ENCODE data around the gene ADAMTS5.

Gene ADAMTS5

DNA sequence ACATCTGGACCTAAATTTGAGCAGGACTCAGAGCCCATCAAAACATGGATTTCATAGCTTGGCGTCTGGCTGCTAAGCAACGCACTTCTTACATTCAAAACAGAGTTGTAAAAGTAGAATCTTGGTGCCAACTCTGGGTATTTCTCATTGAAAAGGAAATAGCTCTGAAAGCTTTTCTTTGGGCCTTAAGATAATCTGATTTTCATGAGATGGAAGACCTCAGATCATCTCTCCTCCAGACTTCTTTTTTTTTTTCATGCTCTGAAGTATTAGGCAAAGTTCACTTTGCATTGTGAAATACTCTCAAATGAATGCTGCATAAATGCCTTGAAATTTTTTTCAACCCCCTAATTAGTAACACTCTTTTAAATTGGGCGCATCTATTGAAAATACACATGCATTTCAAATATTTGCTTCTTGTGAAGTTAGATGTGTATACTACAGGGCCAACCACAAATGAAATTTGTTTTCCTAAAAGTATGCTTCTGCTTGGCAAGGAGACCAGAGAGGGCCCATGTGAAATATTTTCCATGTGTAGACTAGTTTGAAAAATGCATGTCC lies 4.2 kb downstream of the ADAMTS5 start:
- in situ Hi-C loops (cut with MboI; ENCODE audit: low pct_unique_long_range_greater_than_20kb, low sequenced_read_pairs, unreplicated experiment): no loop called here
- TF ChIP-seq, protein P1, sequence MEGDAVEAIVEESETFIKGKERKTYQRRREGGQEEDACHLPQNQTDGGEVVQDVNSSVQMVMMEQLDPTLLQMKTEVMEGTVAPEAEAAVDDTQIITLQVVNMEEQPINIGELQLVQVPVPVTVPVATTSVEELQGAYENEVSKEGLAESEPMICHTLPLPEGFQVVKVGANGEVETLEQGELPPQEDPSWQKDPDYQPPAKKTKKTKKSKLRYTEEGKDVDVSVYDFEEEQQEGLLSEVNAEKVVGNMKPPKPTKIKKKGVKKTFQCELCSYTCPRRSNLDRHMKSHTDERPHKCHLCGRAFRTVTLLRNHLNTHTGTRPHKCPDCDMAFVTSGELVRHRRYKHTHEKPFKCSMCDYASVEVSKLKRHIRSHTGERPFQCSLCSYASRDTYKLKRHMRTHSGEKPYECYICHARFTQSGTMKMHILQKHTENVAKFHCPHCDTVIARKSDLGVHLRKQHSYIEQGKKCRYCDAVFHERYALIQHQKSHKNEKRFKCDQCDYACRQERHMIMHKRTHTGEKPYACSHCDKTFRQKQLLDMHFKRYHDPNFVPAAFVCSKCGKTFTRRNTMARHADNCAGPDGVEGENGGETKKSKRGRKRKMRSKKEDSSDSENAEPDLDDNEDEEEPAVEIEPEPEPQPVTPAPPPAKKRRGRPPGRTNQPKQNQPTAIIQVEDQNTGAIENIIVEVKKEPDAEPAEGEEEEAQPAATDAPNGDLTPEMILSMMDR (IDR thresholded peaks at IDR 0.05; ENCODE audit: extremely low read depth, insufficient read depth, missing control alignments): no peak
- no peak for DNase-seq (ENCODE audit: low spot score)

DNA sequence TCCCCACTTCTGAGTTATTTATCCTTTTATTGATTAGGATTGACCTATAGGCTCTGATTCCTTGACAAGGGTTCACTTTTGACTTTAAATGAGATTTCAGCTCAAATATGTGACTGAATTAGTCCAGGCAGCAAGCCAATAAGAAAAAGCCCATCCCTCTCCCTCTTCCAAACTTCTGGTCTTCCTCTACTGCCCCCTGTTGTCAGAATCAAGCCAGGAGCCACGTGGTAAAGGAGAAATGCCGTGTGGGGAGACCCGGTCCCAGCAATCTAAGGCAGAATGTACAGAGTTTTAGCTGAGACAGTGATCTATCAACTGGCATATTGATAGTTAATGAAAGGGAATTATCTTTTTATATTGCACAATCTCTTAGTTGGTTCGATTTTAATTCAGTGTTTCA lies 5.2 kb downstream of the ADAMTS5 start:
- TF ChIP-seq, protein P1 (IDR thresholded peaks at IDR 0.05; ENCODE audit: extremely low read depth, insufficient read depth, missing control alignments): no peak
- in situ Hi-C loops (cut with MboI; ENCODE audit: low pct_unique_long_range_greater_than_20kb, low sequenced_read_pairs, unreplicated experiment): no loop called here
- no peak for DNase-seq (ENCODE audit: low spot score)

DNA sequence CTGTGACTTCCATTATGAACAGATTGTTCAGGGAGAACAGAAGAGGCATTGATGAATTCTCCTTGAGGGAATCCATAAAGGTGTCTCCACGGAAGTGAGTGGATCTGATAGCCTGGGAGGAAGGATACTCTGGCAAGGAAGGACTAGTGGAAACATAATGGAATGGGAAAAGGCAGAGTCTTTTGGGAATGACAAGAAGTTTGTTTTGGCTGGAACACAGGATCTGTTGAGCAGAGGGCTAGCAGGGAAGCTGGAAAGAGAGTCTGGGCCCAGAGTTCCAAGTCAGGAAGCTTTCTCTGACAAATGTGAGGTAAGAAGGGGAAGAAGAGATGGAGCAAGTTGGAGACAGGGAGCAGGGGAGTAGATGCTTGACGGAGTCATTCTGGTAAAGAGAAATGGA lies 8.1 kb downstream of the ADAMTS5 start:
- TF ChIP-seq, protein P1 (IDR thresholded peaks at IDR 0.05; ENCODE audit: extremely low read depth, insufficient read depth, missing control alignments): no peak
- in situ Hi-C loops (cut with MboI; ENCODE audit: low pct_unique_long_range_greater_than_20kb, low sequenced_read_pairs, unreplicated experiment): no loop called here
- no peak for DNase-seq (ENCODE audit: low spot score)

DNA sequence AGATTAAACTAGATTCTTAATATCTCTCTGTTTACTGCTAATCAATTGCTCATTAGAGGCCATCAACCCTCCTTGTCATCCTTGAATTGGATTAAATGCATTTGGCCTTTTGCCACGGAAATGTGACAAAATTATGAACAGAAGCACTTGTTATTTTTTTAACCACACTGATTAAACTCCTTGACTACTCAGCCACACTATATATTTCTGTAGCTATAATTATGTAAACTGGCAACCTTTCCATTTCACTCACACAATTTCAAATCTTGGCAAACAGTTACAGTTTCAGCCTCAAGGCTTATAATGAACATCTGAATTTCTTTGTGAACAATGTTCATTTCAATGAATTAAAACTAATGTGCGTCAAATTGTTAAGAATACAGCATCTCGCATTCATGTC lies 10.1 kb downstream of the ADAMTS5 start:
- TF ChIP-seq, protein P1 (IDR thresholded peaks at IDR 0.05; ENCODE audit: extremely low read depth, insufficient read depth, missing control alignments): no peak
- DNase-seq (ENCODE audit: low spot score): no peak
- in situ Hi-C loops (cut with MboI; ENCODE audit: low pct_unique_long_range_greater_than_20kb, low sequenced_read_pairs, unreplicated experiment): no loop called here

DNA sequence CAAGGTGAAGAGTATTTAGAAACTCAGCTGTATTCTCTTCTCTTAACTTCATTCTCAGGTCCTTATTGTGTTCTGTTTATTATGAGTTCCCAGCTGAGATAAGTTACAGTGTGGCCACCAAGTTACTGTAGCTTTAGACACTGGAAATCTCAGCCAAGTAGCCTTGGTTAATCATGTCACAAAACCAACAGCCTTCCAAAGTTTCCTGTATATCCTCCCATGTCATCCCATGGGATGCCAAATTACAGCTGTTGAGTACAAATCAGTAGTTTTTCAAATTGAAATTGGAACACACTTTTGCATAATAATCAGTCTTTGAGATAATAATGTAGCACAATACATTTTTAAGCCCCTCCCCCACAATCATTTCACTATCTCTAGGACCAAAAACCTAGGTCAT lies 10.7 kb downstream of the ADAMTS5 start:
- in situ Hi-C loops (cut with MboI; ENCODE audit: low pct_unique_long_range_greater_than_20kb, low sequenced_read_pairs, unreplicated experiment): no loop called here
- DNase-seq (ENCODE audit: low spot score): no peak
- TF ChIP-seq, protein P1 (IDR thresholded peaks at IDR 0.05; ENCODE audit: extremely low read depth, insufficient read depth, missing control alignments): no peak

DNA sequence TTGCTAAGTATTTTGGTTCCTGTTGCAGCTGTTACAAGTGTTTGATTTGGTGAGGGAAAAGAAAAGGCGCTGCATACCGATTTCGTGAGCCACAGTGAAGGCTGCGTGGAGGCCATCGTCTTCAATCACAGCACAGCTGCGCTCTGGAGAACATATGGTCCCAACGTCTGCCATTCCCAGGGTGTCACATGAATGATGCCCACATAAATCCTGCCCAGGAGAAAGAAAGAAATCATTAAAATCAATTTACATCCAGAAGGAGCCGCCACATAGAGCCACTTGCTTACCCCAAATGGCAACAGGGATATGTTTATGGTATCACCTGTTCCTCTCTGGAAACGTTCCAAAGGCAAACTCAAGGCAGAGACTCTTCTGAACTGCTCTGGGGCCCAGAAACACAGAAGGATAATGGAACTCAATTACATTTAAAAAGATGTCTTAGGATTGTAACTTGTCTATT lies 12.2 kb downstream of the ADAMTS5 start:
- in situ Hi-C loops (cut with MboI; ENCODE audit: low pct_unique_long_range_greater_than_20kb, low sequenced_read_pairs, unreplicated experiment): no loop called here
- no peak for DNase-seq (ENCODE audit: low spot score)
- TF ChIP-seq, protein P1 (IDR thresholded peaks at IDR 0.05; ENCODE audit: extremely low read depth, insufficient read depth, missing control alignments): no peak
